Gastrocnemius medialis (tissue), 4 donors: ENCODE data around the gene MRPL33. TPM values are rescaled to one million over a fixed set of nuclear protein-coding genes. Genes with fewer than 3 reads are reported as not detected.

ENCODE experiments used
- ATAC-seq, 2 donors: fragments of 150-250 bp; one replicate each; pipeline ENCODE4 v1.9.1; 2016
- DNase-seq, 2 donors: peaks; one replicate each; pipeline ENCODE4 v3.0.0-alpha.2; 2019
- H3K27ac ChIP-seq, 4 donors: fragments of 200-600 bp; sonication (generic); 1 replicate in 1 of 4; 2 replicates in 3 of 4; pipeline ENCODE4 v1.5.1; 2016 to 2018; ENCODE audit warnings: mild to moderate bottlenecking in 2 of 4, moderate library complexity in 1 of 4
- H3K27me3 ChIP-seq, 3 donors: fragments of 200-600 bp; sonication (generic) in 2 of 3; 1 replicate in 1 of 3; 2 replicates in 2 of 3; pipeline versions ENCODE4 v1.5.1 to v1.6.0; 2016 to 2019; ENCODE audit warnings: mild to moderate bottlenecking in 1 of 3, moderate library complexity in 1 of 3
- H3K36me3 ChIP-seq, 2 donors: fragments of 200-600 bp; sonication (generic) in 1 of 2; one replicate each; pipeline ENCODE4 v1.5.1; 2017 to 2018
- H3K4me1 ChIP-seq, 2 donors: fragments of 200-600 bp; sonication (generic) in 1 of 2; one replicate each; pipeline ENCODE4 v1.5.1; 2016 to 2017; ENCODE audit warnings: mild to moderate bottlenecking in 2 of 2
- H3K4me3 ChIP-seq, 4 donors: fragments of 200-600 bp; sonication (generic) in 3 of 4; 1 replicate in 1 of 4; 2 replicates in 3 of 4; pipeline ENCODE4 v1.5.1; 2016 to 2019; ENCODE audit warnings: mild to moderate bottlenecking in 2 of 4
- H3K9me3 ChIP-seq, 3 donors: fragments of 200-600 bp; sonication (generic) in 2 of 3; 1 replicate in 1 of 3; 2 replicates in 2 of 3; pipeline ENCODE4 v1.5.1; 2016 to 2019
- POLR2A ChIP-seq, 2 donors: fragments of 450-650 bp; IDR thresholded peaks; one replicate each; pipeline ENCODE4 v1.6.1; 2017; ENCODE audit warnings: antibody characterized with exemption in 2 of 2, mild to moderate bottlenecking in 2 of 2, moderate library complexity in 2 of 2
- in situ Hi-C, 4 donors: fragments of 200-750 bp; cut with MboI; loops; one replicate each; pipeline versions ENCODE4 v1.15.0 to v1.8.0; 2017; ENCODE audit warnings: low sequenced_read_pairs in 4 of 4
- intact Hi-C: fragments of 100-400 bp; cut with DNase I; formaldehyde crosslinking; loops from one replicate; pipeline ENCODE4 v1.15.1; 2023; ENCODE audit warnings: low total_unique reads
- total RNA-seq, 4 donors: library from RNA; depleted of rRNA; stranded (reverse); fragments of >200 nt; gene quantifications; one replicate each; pipeline versions ENCODE4 v1.1.0 to v1.2.3, GENCODE V29; 2016
- TF ChIP-seq, protein P1 (sequence below), 5 experiments: fragments of 450-650 bp in 3 of 5; fragments of 200-600 bp in 2 of 5; sonication (generic) in 2 of 5; IDR thresholded peaks in 4 of 5; conservative IDR thresholded peaks in 1 of 5; 1 replicate in 4 of 5; 2 replicates in 1 of 5; pipeline ENCODE4 v1.5.1; 2016 to 2019; ENCODE audit warnings: antibody characterized with exemption in 5 of 5, mild to moderate bottlenecking in 3 of 5, moderate library complexity in 3 of 5

MRPL33 gene
- total RNA-seq, 4 donors from 2014 or later = 231 to 500 (median 388) TPM

DNA sequence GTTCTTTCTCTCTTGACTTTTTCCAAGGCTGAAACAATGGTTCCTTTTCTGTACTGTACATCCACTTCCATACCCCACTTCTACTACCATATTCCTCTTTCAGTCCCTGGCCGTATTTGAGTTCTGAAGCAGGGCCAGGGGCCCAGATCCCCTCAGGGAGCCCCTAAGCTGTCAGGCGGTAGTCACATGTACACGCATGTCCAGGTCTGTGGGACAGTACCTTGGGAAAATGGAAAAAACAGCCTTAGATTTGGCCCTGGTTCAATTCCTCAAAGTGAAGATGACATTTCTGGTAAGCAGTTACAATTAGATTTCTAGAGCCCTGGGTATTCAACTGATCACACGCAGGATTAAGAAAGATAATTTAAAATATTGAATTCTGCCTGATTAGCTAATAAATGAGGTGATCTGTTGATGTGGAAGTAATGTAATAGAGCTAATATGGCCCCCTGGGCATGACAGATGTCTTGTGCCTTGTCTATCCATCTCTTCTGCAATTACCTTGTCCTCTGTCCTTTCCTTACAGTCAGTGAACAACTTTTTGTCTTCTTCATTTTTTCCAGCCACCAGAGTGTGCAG, 44.4 kb downstream of the MRPL33 start:
- no peak for TF ChIP-seq POLR2A (IDR thresholded peaks at IDR 0.05)
- TF ChIP-seq, protein P1, sequence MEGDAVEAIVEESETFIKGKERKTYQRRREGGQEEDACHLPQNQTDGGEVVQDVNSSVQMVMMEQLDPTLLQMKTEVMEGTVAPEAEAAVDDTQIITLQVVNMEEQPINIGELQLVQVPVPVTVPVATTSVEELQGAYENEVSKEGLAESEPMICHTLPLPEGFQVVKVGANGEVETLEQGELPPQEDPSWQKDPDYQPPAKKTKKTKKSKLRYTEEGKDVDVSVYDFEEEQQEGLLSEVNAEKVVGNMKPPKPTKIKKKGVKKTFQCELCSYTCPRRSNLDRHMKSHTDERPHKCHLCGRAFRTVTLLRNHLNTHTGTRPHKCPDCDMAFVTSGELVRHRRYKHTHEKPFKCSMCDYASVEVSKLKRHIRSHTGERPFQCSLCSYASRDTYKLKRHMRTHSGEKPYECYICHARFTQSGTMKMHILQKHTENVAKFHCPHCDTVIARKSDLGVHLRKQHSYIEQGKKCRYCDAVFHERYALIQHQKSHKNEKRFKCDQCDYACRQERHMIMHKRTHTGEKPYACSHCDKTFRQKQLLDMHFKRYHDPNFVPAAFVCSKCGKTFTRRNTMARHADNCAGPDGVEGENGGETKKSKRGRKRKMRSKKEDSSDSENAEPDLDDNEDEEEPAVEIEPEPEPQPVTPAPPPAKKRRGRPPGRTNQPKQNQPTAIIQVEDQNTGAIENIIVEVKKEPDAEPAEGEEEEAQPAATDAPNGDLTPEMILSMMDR (IDR thresholded peaks at IDR 0.05 in 4 of 5, conservative IDR thresholded peaks at IDR 0.05 in 1 of 5) = no peak
- no peaks in the 10 kb centered on the region for H3K27me3 ChIP-seq
- no peak overlapping the region for H3K4me3 ChIP-seq
- H3K9me3 ChIP-seq = no peaks in the 10 kb centered on the region
- peaks cover 0 to 4% of the 10 kb centered on the region in 2 donors for H3K4me1 ChIP-seq
- DNase-seq = no peak
- no peaks in the 10 kb centered on the region for H3K36me3 ChIP-seq
- ATAC-seq = no peak
- no peak overlapping the region for H3K27ac ChIP-seq
- intact Hi-C loops (no loop called here), in situ Hi-C loops (no loop called here)

DNA sequence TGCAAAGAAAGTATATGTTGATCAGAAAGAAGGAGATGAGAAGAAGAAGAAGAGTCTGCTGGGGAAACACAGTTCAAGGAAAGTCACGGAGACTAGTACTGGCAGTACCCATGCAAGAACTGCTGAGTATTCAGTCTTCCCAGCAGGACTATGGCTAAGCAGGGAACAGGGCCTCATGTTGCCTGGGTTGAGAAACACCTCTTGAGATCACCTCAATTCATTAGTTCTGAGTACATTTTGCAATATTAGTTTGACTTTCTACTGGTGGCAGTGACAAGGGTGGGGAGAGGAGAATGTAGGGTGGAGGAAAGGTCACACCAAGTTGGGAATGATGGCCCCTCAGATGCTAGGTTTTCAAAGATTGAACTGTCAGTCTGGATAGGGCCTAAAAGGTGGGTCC, 50.5 kb downstream of the MRPL33 start:
- DNase-seq = peak; percentile 47 to 73
- Histone ChIP-seq H3K4me3 (no peak overlapping the region), H3K4me1 (peaks cover 12 to 30% of the 10 kb centered on the region in 2 donors), H3K36me3 (no peaks in the 10 kb centered on the region), H3K27me3 (no peaks in the 10 kb centered on the region), H3K9me3 (no peaks in the 10 kb centered on the region), H3K27ac (peak overlapping the region; percentile 75 to 82 (median 78))
- peak; percentile 91 to 92 for ATAC-seq
- intact Hi-C loops = loop anchor here (2.0 kb wide), 1 partner anchor 119 kb away; no protein-coding TSS in a partner anchor
- in situ Hi-C loops = no loop called here
- no peak for TF ChIP-seq POLR2A (IDR thresholded peaks at IDR 0.05)
- TF ChIP-seq, protein P1 (IDR thresholded peaks at IDR 0.05 in 4 of 5, conservative IDR thresholded peaks at IDR 0.05 in 1 of 5) = no peak

DNA sequence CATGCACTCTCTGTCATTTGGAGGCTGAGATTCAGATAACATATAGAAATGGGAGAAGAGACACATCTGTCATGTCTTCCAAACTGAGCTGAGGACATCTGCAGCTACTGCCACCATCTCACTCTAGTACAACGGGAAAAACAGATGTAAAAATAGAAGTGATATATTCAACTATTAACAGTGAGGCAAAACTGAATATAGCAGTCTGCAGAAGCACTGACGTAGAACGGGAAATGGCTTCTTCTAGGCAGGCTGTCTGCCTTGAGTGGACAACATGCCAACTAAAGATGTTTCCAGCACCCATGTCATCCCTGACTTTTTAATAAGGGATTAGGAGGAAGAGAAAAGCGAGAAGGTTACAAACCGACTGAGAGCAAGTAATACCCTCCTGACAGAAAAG, 51.6 kb downstream of the MRPL33 start:
- no peaks in the 10 kb centered on the region for H3K36me3 ChIP-seq
- TF ChIP-seq, protein P1 (IDR thresholded peaks at IDR 0.05 in 4 of 5, conservative IDR thresholded peaks at IDR 0.05 in 1 of 5) = no peak
- TF ChIP-seq POLR2A (IDR thresholded peaks at IDR 0.05) = no peak
- intact Hi-C loops (loop anchor here (1.0 to 2.0 kb wide), 2 partner anchors 69 to 120 kb away; no protein-coding TSS in a partner anchor), in situ Hi-C loops (no loop called here)
- peaks cover 12 to 30% of the 10 kb centered on the region in 2 donors for H3K4me1 ChIP-seq
- no peak for DNase-seq
- H3K4me3 ChIP-seq = peak overlapping the region in 3 of 4 donors; percentile 3 to 43 (median 33)
- peak overlapping the region; percentile 75 to 82 (median 78) for H3K27ac ChIP-seq
- H3K9me3 ChIP-seq = no peaks in the 10 kb centered on the region
- H3K27me3 ChIP-seq = no peaks in the 10 kb centered on the region
- peak; percentile 79 to 85 for ATAC-seq

DNA sequence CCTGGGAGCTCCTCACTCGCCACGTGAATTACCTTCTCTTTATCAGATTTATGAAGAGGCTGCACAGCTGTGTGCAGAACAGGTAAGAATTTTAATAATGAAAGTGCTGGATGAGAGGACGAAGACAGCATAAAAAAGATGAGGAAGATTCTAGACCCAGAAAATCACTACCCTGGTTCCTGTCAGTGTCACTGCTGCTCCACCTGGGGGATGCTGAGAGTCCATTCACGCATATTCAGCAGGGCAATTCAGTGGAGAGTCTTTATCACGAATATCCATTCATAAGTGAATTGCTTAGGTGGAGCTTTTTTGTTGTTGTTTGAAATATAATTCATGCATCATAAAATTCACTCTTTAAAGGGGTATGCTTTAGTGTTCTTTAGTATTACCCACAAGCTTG, 52.0 kb downstream of the MRPL33 start:
- in situ Hi-C loops = no loop called here
- intact Hi-C loops = loop anchor here (1.0 to 2.0 kb wide), 2 partner anchors 69 to 121 kb away; no protein-coding TSS in a partner anchor
- H3K4me3 ChIP-seq = peak overlapping the region in 3 of 4 donors; percentile 3 to 43 (median 33)

More for the DNA sequence above, 52.0 kb downstream of the MRPL33 start:
- ATAC-seq (peak; percentile 71 to 74), DNase-seq (peak; percentile 27 to 50)
- H3K9me3 ChIP-seq = no peaks in the 10 kb centered on the region
- H3K27ac ChIP-seq = peak overlapping the region; percentile 75 to 82 (median 78)
- TF ChIP-seq POLR2A (IDR thresholded peaks at IDR 0.05) = no peak
- TF ChIP-seq, protein P1 (IDR thresholded peaks at IDR 0.05 in 4 of 5, conservative IDR thresholded peaks at IDR 0.05 in 1 of 5) = peak; percentile 46 to 64 (median 55)
- peaks cover 12 to 30% of the 10 kb centered on the region in 2 donors for H3K4me1 ChIP-seq
- no peaks in the 10 kb centered on the region for H3K36me3 ChIP-seq
- H3K27me3 ChIP-seq = no peaks in the 10 kb centered on the region
